Fibroblast of lung (primary cell): Measurements from ENCODE around the gene BMP7. TPM values are rescaled to one million over a fixed set of nuclear protein-coding genes. Genes with fewer than 3 reads are reported as not detected.

Experiments used
- DNase-seq, 2 donors: peaks; one replicate each; pipeline versions ENCODE4 v3.0.0 to v3.0.0-alpha.2; 2010; ENCODE audit warnings: low read depth in 2 of 2
- H2AFZ ChIP-seq: 2 replicates; pipeline ENCODE4 v1.5.1; 2012; ENCODE audit warnings: low read length, control low read depth, inconsistent platforms
- H3K27ac ChIP-seq: 2 replicates; pipeline ENCODE4 v1.5.1; 2011; ENCODE audit warnings: low read length, control low read depth; ENCODE audit not compliant: insufficient read depth
- H3K27me3 ChIP-seq: 2 replicates; pipeline ENCODE4 v1.5.1; 2011; ENCODE audit warnings: mild to moderate bottlenecking, low read length; ENCODE audit not compliant: control insufficient read depth, insufficient read depth
- H3K36me3 ChIP-seq: 2 replicates; pipeline ENCODE4 v1.5.1; 2011; ENCODE audit warnings: low read length; ENCODE audit not compliant: control insufficient read depth, insufficient read depth
- H3K4me1 ChIP-seq: 2 replicates; pipeline ENCODE4 v1.5.1; 2011; ENCODE audit warnings: low read length; ENCODE audit not compliant: control insufficient read depth, insufficient read depth; ENCODE audit errors: extremely low read depth
- H3K4me2 ChIP-seq: 2 replicates; pipeline ENCODE4 v1.5.1; 2011; ENCODE audit warnings: low read length, control low read depth; ENCODE audit not compliant: insufficient read depth; ENCODE audit errors: extremely low read depth
- H3K4me3 ChIP-seq, 4 experiments: fragments of 200-600 bp in 1 of 4; sonication (generic) in 1 of 4; replicated peaks in 1 of 4; 2 replicates each; pipeline ENCODE4 v1.5.1; 2011 to 2016; ENCODE audit warnings: low read length in 4 of 4, low read depth in 3 of 4, mild to moderate bottlenecking in 3 of 4, control low read depth in 2 of 4, inconsistent platforms in 1 of 4, mixed read lengths in 1 of 4; ENCODE audit not compliant: insufficient read depth in 1 of 4; ENCODE audit errors: control extremely low read depth in 1 of 4
- H3K79me2 ChIP-seq: 2 replicates; pipeline ENCODE4 v1.5.1; 2012; ENCODE audit warnings: mild to moderate bottlenecking, low read length, inconsistent platforms; ENCODE audit not compliant: control insufficient read depth, insufficient read depth
- H3K9ac ChIP-seq: 2 replicates; pipeline ENCODE4 v1.5.1; 2011; ENCODE audit warnings: mild to moderate bottlenecking, low read length, control low read depth; ENCODE audit not compliant: insufficient read depth
- H3K9me3 ChIP-seq: 2 replicates; pipeline ENCODE4 v1.5.1; 2012; ENCODE audit warnings: low read depth, low read length; ENCODE audit not compliant: control insufficient read depth, insufficient read depth
- H4K20me1 ChIP-seq: 2 replicates; pipeline ENCODE4 v1.5.1; 2011; ENCODE audit warnings: low read length; ENCODE audit not compliant: control insufficient read depth, insufficient read depth; ENCODE audit errors: extremely low read depth
- EZH2 ChIP-seq: IDR thresholded peaks from 2 replicates; pipeline ENCODE4 v1.5.1; 2012; ENCODE audit warnings: low read length, control low read depth, mild to moderate bottlenecking; ENCODE audit errors: missing control alignments
- polyA plus RNA-seq, 2 donors: library from polyadenylated mRNA; depleted of rRNA in 1 of 2; stranded (reverse) in 1 of 2; unstranded in 1 of 2; fragments of >200 nt; gene quantifications; 2 replicates each; pipeline ENCODE4 v1.2.1, GENCODE V29; 2011 to 2012; ENCODE audit warnings: missing spikeins in 1 of 2
- total RNA-seq: library from RNA; depleted of rRNA; stranded (reverse); fragments of >200 nt; gene quantifications from 2 replicates; pipeline ENCODE4 v1.2.1, GENCODE V29; 2014
- TF ChIP-seq, protein P1 (sequence below), 2 donors: IDR thresholded peaks in 1 of 2; conservative IDR thresholded peaks in 1 of 2; 1 replicate in 1 of 2; 2 replicates in 1 of 2; pipeline ENCODE4 v1.5.1; 2011 to 2012; ENCODE audit warnings: low read length in 2 of 2, control low read depth in 1 of 2, inconsistent platforms in 1 of 2, low read depth in 1 of 2, mild to moderate bottlenecking in 1 of 2

The BMP7 gene
- total and polyA plus RNA-seq, 2 donors (not counting 1 experiment from before 2014, with no cell fraction given), result not detected

DNA sequence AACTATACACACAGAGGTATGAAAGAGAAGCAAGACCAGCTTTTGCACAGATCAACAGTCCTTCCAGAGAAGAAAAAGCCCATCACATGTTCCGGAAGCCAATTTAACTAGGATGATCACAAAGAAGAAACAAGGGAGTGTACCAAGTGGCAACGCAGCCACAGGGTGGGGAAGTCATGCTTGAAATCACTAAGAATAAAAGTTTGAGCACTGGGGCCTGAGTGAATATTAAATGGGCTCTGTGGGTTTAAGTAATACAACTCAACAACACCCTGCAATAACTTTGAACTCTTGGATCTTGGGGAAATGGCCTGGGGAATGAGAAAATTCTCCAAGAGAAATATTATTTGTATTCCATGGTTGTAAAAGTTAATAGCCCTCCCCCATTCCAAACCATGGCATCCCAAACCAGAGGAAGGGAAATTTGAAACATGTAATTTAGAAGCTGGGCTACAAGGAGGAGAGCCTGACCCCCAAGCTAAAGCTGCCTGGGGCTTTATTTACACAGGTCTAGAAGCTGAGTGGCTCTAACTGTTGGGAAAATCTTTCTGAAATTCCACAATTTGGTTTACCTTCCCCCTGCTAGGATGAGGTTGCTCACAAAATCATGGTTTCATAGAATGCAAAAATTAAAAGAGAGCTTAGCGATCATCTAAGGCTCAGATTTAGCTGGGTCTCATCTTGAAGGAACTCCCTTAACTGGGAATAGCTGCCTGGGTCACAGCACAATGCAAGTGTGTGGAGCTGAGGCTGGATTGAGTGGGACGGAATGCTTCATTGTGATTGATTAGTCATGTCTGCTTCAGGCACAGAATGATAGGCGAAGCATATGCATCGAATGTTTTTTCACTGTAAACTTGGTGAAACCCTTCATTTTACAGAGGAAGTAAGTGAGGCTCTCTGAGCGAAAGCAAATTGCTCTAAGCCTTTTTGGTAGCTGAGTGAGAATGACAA, 143.6 kb downstream of the BMP7 start:
- no peaks in the 10 kb centered on the region for H4K20me1 ChIP-seq
- no peaks in the 10 kb centered on the region for H3K4me1 ChIP-seq
- no peaks in the 10 kb centered on the region for H3K27me3 ChIP-seq
- no peak overlapping the region for H3K4me3 ChIP-seq
- no peak for DNase-seq
- H3K27ac ChIP-seq, result no peak overlapping the region
- no peak overlapping the region for H2AFZ ChIP-seq
- H3K9ac ChIP-seq, result no peak overlapping the region
- no peak for TF ChIP-seq EZH2
- TF ChIP-seq, protein P1, sequence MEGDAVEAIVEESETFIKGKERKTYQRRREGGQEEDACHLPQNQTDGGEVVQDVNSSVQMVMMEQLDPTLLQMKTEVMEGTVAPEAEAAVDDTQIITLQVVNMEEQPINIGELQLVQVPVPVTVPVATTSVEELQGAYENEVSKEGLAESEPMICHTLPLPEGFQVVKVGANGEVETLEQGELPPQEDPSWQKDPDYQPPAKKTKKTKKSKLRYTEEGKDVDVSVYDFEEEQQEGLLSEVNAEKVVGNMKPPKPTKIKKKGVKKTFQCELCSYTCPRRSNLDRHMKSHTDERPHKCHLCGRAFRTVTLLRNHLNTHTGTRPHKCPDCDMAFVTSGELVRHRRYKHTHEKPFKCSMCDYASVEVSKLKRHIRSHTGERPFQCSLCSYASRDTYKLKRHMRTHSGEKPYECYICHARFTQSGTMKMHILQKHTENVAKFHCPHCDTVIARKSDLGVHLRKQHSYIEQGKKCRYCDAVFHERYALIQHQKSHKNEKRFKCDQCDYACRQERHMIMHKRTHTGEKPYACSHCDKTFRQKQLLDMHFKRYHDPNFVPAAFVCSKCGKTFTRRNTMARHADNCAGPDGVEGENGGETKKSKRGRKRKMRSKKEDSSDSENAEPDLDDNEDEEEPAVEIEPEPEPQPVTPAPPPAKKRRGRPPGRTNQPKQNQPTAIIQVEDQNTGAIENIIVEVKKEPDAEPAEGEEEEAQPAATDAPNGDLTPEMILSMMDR (conservative IDR thresholded peaks at IDR 0.05 in 1 of 2, IDR thresholded peaks at IDR 0.05 in 1 of 2; ENCODE audit: low read depth in 1 of 2, low read length in 2 of 2), result no peak
- H3K79me2 ChIP-seq, result no peaks in the 10 kb centered on the region
- no peaks in the 10 kb centered on the region for H3K36me3 ChIP-seq
- no peak overlapping the region for H3K4me2 ChIP-seq
- H3K9me3 ChIP-seq, result no peaks in the 10 kb centered on the region

DNA sequence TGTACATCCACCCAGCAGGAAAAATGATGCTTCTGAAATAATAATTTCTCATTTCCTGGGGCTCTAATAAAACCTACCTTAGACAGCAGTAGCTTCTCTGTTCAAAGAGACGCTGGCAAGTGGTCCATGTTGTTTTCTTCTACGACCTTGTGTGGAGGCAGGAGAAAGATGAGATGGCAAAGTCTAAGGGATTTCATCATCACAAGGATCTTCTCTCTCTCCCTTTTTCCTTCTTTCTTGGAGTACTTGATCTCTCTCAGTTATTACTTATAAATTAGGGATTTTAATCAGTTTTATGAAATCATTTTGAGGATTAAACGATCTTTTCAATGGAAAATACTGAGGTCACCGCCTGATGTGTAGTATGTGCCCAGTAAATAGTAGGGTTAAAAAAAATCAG, 147.5 kb downstream of the BMP7 start:
- Histone ChIP-seq H3K4me2 (no peak overlapping the region), H3K4me3 (no peak overlapping the region), H2AFZ (no peak overlapping the region), H3K79me2 (no peaks in the 10 kb centered on the region), H3K27me3 (no peaks in the 10 kb centered on the region), H3K4me1 (no peaks in the 10 kb centered on the region), H3K9me3 (no peaks in the 10 kb centered on the region), H3K36me3 (no peaks in the 10 kb centered on the region), H3K27ac (no peak overlapping the region), H3K9ac (no peak overlapping the region), H4K20me1 (no peaks in the 10 kb centered on the region)
- TF ChIP-seq, protein P1 (conservative IDR thresholded peaks at IDR 0.05 in 1 of 2, IDR thresholded peaks at IDR 0.05 in 1 of 2; ENCODE audit: low read depth in 1 of 2, low read length in 2 of 2), result no peak
- TF ChIP-seq EZH2, result no peak
- no peak for DNase-seq

Other genes with a start within 250 kb of the BMP7 start
- gene SPO11, start 63.2 kb upstream of the BMP7 start, total RNA-seq, result not detected in 2 replicates
- not detected in 2 replicates for gene SPO11, start 63.2 kb upstream of the BMP7 start, polyA plus RNA-seq
- 22.9 and 27.2 TPM in 2 replicates for gene RAE1, start 84.6 kb upstream of the BMP7 start, total RNA-seq
- gene RAE1, start 84.6 kb upstream of the BMP7 start, polyA plus RNA-seq, result 39.4 and 52.8 TPM in 2 replicates
- gene RBM38, start 124.8 kb upstream of the BMP7 start, total RNA-seq, result 7.9 and 8.5 TPM in 2 replicates
- gene RBM38, start 124.8 kb upstream of the BMP7 start, polyA plus RNA-seq, result 3.9 and 7.3 TPM in 2 replicates